GM12892 (cell line): ENCODE measurements around the gene RBM19.

Source experiments
- POLR2A ChIP-seq: IDR thresholded peaks from 2 replicates; pipeline ENCODE4 v1.6.1; 2011; ENCODE audit warnings: low read depth, low read length, control low read depth
- POLR2AphosphoS5 ChIP-seq: IDR thresholded peaks from 2 replicates; pipeline ENCODE4 v1.6.1; 2011; ENCODE audit warnings: low read depth, low read length, control low read depth
- TAF1 ChIP-seq: IDR thresholded peaks from 2 replicates; pipeline ENCODE4 v1.6.1; 2011; ENCODE audit warnings: low read depth, mild to moderate bottlenecking, control low read depth, low read length, borderline replicate concordance

DNA sequence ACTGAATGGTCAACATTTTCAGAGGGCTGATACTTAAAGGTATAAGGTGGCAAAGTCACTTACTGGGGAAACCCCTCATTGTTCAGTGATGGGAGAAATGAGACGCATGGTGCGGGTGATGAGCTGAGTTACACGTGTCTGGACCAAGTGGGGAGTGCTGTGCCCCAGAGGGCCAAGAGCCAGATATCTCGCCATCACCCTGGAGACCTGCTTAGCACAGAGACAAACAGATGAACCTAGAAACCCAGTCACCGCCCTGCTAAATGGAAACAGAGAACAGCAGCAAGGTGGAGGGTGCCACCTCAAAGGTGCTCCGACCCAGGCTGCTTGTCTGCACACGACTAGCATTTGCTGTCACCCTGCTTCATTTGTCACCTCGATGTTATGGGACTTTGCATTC is 92.4 kb downstream of the RBM19 start:
- TF ChIP-seq POLR2AphosphoS5 (no peak), POLR2A (no peak), TAF1 (no peak)
